ENCODE data around the gene DLGAP1.

DLGAP1 gene

GRCh38 chr18:4172196-4173100 is 282.7 kb downstream of the DLGAP1 start:
- DNase-seq (ENCODE audit: low read depth in 2 of 2): no peak

GRCh38 chr18:4157352-4157751 is 297.8 kb downstream of the DLGAP1 start:
- DNase-seq (ENCODE audit: low read depth in 2 of 2): no peak

GRCh38 chr18:4146797-4147196 is 308.3 kb downstream of the DLGAP1 start:
- DNase-seq (ENCODE audit: low read depth in 2 of 2): no peak

- DNase-seq (ENCODE audit: low read depth in 2 of 2): no peak
These were observed 310.9 kb downstream of the DLGAP1 start for GRCh38 chr18:4144201-4144600.

- no peak for DNase-seq (ENCODE audit: low read depth in 2 of 2)
These were observed 311.5 kb downstream of the DLGAP1 start for GRCh38 chr18:4143585-4143984.

GRCh38 chr18:4142876-4143275 is 312.2 kb downstream of the DLGAP1 start:
- no peak for DNase-seq (ENCODE audit: low read depth in 2 of 2)

- no peak for DNase-seq (ENCODE audit: low read depth in 2 of 2)
These were observed 320.4 kb downstream of the DLGAP1 start for GRCh38 chr18:4134700-4135099.

GRCh38 chr18:4130734-4131719 is 324.1 kb downstream of the DLGAP1 start:
- no peak for DNase-seq (ENCODE audit: low read depth in 2 of 2)

- DNase-seq (ENCODE audit: low read depth in 2 of 2): no peak
These were observed 328.2 kb downstream of the DLGAP1 start for GRCh38 chr18:4126939-4127338.

- no peak for DNase-seq (ENCODE audit: low read depth in 2 of 2)
These were observed 329.4 kb downstream of the DLGAP1 start for GRCh38 chr18:4125627-4126230.

GRCh38 chr18:4125224-4125623 is 329.9 kb downstream of the DLGAP1 start:
- no peak for DNase-seq (ENCODE audit: low read depth in 2 of 2)

GRCh38 chr18:4119813-4120212 is 335.3 kb downstream of the DLGAP1 start:
- no peak for DNase-seq (ENCODE audit: low read depth in 2 of 2)

- DNase-seq (ENCODE audit: low read depth in 2 of 2): no peak
These were observed 335.9 kb downstream of the DLGAP1 start for GRCh38 chr18:4119127-4119648.

GRCh38 chr18:4108016-4108415 is 347.1 kb downstream of the DLGAP1 start:
- no peak for DNase-seq (ENCODE audit: low read depth in 2 of 2)

GRCh38 chr18:4107049-4107467 is 348.0 kb downstream of the DLGAP1 start:
- DNase-seq (ENCODE audit: low read depth in 2 of 2): no peak

GRCh38 chr18:4106407-4107033 is 348.6 kb downstream of the DLGAP1 start:
- peak in 1 of 2 donors; percentile 6 for DNase-seq (ENCODE audit: low read depth in 2 of 2)

GRCh38 chr18:4102901-4103300 is 352.2 kb downstream of the DLGAP1 start:
- no peak for DNase-seq (ENCODE audit: low read depth in 2 of 2)

- no peak for DNase-seq (ENCODE audit: low read depth in 2 of 2)
These were observed 354.1 kb downstream of the DLGAP1 start for GRCh38 chr18:4101009-4101408.

GRCh38 chr18:4096486-4096885 is 358.6 kb downstream of the DLGAP1 start:
- DNase-seq (ENCODE audit: low read depth in 2 of 2): no peak

GRCh38 chr18:4093676-4094075 is 361.4 kb downstream of the DLGAP1 start:
- no peak for DNase-seq (ENCODE audit: low read depth in 2 of 2)

- no peak for DNase-seq (ENCODE audit: low read depth in 2 of 2)
These were observed 370.7 kb downstream of the DLGAP1 start for GRCh38 chr18:4084382-4084900.

All from stimulated activated CD8-positive, alpha-beta memory T cell treated with anti-CD3 and anti-CD28 coated beads, Interleukin-15, amount 100 ng/mL, for 4 hours (primary cell).